ENCODE data around the gene EDC4.

GRCh38 chr16:67874372-67874771 is 1.5 kb downstream of the EDC4 start:
- TF ChIP-seq BACH1 (IDR thresholded peaks at IDR 0.05; ENCODE audit: low read length) = no peak
- TF ChIP-seq, protein P1, sequence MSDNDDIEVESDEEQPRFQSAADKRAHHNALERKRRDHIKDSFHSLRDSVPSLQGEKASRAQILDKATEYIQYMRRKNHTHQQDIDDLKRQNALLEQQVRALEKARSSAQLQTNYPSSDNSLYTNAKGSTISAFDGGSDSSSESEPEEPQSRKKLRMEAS (IDR thresholded peaks at IDR 0.05) = no peak
- TF ChIP-seq EZH2 (IDR thresholded peaks at IDR 0.05; ENCODE audit: low read depth, low read length, severe bottlenecking) = no peak
- TF ChIP-seq POLR2AphosphoS5 (IDR thresholded peaks at IDR 0.05; ENCODE audit: low read depth, low read length) = no peak
- no peak for TF ChIP-seq CTCF (IDR thresholded peaks at IDR 0.05; ENCODE audit: control extremely low read depth in 1 of 3, insufficient read depth in 1 of 3, low read depth in 1 of 3, low read length in 3 of 3)
- no peak for TF ChIP-seq POLR2A (IDR thresholded peaks at IDR 0.05; ENCODE audit: control extremely low read depth in 1 of 2, low read depth in 2 of 2, low read length in 2 of 2)
- TF ChIP-seq, protein P2, sequence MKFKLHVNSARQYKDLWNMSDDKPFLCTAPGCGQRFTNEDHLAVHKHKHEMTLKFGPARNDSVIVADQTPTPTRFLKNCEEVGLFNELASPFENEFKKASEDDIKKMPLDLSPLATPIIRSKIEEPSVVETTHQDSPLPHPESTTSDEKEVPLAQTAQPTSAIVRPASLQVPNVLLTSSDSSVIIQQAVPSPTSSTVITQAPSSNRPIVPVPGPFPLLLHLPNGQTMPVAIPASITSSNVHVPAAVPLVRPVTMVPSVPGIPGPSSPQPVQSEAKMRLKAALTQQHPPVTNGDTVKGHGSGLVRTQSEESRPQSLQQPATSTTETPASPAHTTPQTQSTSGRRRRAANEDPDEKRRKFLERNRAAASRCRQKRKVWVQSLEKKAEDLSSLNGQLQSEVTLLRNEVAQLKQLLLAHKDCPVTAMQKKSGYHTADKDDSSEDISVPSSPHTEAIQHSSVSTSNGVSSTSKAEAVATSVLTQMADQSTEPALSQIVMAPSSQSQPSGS (IDR thresholded peaks at IDR 0.05; ENCODE audit: low read length) = no peak
- no peak for TF ChIP-seq GABPA (IDR thresholded peaks at IDR 0.05; ENCODE audit: borderline replicate concordance, insufficient read depth, low read length)
- no peak for TF ChIP-seq SP2 (IDR thresholded peaks at IDR 0.05; ENCODE audit: low read length)
- no peak for TF ChIP-seq HDAC6 (IDR thresholded peaks at IDR 0.05; ENCODE audit: low read depth, low read length)
- TF ChIP-seq RBBP5 (IDR thresholded peaks at IDR 0.05; ENCODE audit: borderline replicate concordance, low read depth, low read length) = no peak
- TF ChIP-seq NRF1 (IDR thresholded peaks at IDR 0.05; ENCODE audit: low read depth, low read length) = no peak
- TF ChIP-seq RAD21 (IDR thresholded peaks at IDR 0.05 in 1 of 2, conservative IDR thresholded peaks at IDR 0.05 in 1 of 2; ENCODE audit: low read depth in 2 of 2, low read length in 2 of 2) = no peak

Data from H1 (cell line).